ENCODE measurements around the gene YTHDF1. TPM values are rescaled to one million over a fixed set of nuclear protein-coding genes. Genes with fewer than 3 reads are reported as not detected.
"Not testable (repeated sequence)": the region's sequence is repeated elsewhere in the genome, so short reads cannot be mapped to it uniquely, and the experiment has no call there.

Gene YTHDF1
- polyA plus RNA-seq, 1 donor, result 25.2 TPM

- no peak for DNase-seq (ENCODE audit: low read depth)
Measured at GRCh38 chr20:63227260-63227659, 11.3 kb upstream of the YTHDF1 start.

- DNase-seq (ENCODE audit: low read depth), result no peak
Measured at GRCh38 chr20:63226042-63226943, 10.4 kb upstream of the YTHDF1 start.

- DNase-seq (ENCODE audit: low read depth), result no peak
Measured at GRCh38 chr20:63225082-63225454, 9.1 kb upstream of the YTHDF1 start.

GRCh38 chr20:63224412-63225081, 8.6 kb upstream of the YTHDF1 start:
- DNase-seq (ENCODE audit: low read depth), result no peak

GRCh38 chr20:63223826-63224207, 7.9 kb upstream of the YTHDF1 start:
- no peak for DNase-seq (ENCODE audit: low read depth)

GRCh38 chr20:63223121-63223825, 7.3 kb upstream of the YTHDF1 start:
- no peak for DNase-seq (ENCODE audit: low read depth)

- no peak for DNase-seq (ENCODE audit: low read depth)
Measured at GRCh38 chr20:63222541-63222940, 6.6 kb upstream of the YTHDF1 start.

- not testable (repeated sequence) for DNase-seq (ENCODE audit: low read depth)
Measured at GRCh38 chr20:63221400-63222053, 5.6 kb upstream of the YTHDF1 start.

GRCh38 chr20:63220696-63221399, 4.9 kb upstream of the YTHDF1 start:
- no peak for DNase-seq (ENCODE audit: low read depth)

- DNase-seq (ENCODE audit: low read depth), result no peak
Measured at GRCh38 chr20:63219866-63220521, 4.1 kb upstream of the YTHDF1 start.

GRCh38 chr20:63219447-63219821, 3.5 kb upstream of the YTHDF1 start:
- no peak for DNase-seq (ENCODE audit: low read depth)

- no peak for DNase-seq (ENCODE audit: low read depth)
Measured at GRCh38 chr20:63218701-63219446, 2.9 kb upstream of the YTHDF1 start.

GRCh38 chr20:63217706-63218105, 1.8 kb upstream of the YTHDF1 start:
- DNase-seq (ENCODE audit: low read depth), result no peak

GRCh38 chr20:63216849-63217471, 1.0 kb upstream of the YTHDF1 start:
- DNase-seq (ENCODE audit: low read depth), result no peak

GRCh38 chr20:63215101-63216040, 560 bp downstream of the YTHDF1 start:
- no peak for DNase-seq (ENCODE audit: low read depth)

GRCh38 chr20:63214514-63214913, 1.4 kb downstream of the YTHDF1 start:
- DNase-seq (ENCODE audit: low read depth), result no peak

GRCh38 chr20:63212792-63213191, 3.1 kb downstream of the YTHDF1 start:
- no peak for DNase-seq (ENCODE audit: low read depth)

- no peak for DNase-seq (ENCODE audit: low read depth)
Measured at GRCh38 chr20:63212393-63212730, 3.6 kb downstream of the YTHDF1 start.
